Fibroblast of mammary gland (primary cell): ENCODE results near the gene LRRC27.

Experiments used
- DNase-seq: peaks from one replicate; pipeline ENCODE4 v3.0.0-alpha.2; 2010; ENCODE audit warnings: low read depth
- H3K4me3 ChIP-seq: 2 replicates; pipeline ENCODE4 v1.5.1; 2011; ENCODE audit warnings: low read depth, mild to moderate bottlenecking, low read length, moderate library complexity; ENCODE audit not compliant: control insufficient read depth
- TF ChIP-seq, protein P1 (sequence below): conservative IDR thresholded peaks from 2 replicates; pipeline ENCODE4 v1.5.1; 2011; ENCODE audit warnings: low read depth, low read length, inconsistent platforms; ENCODE audit not compliant: control insufficient read depth, insufficient read depth

Gene LRRC27

DNA sequence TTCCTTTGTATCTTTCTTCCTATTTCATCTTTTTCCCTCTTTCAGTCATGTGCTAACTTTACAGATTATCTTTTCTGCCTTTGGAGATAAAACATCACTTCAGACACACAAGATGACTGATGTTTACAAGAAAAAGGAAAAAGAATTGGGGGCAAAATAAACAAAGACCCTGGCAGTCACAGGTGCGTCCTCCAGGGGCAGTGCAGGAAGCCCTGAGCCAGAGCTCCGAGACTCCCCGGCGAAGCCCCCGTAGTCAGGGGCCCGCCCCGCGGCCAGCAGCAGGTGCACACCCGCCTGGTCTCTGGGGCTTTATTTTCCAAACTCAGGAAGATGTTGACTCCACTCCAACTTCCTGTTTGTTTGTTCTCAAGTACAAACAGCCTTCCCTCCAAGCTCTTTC, 34.5 kb upstream of the LRRC27 start:
- DNase-seq: no peak

DNA sequence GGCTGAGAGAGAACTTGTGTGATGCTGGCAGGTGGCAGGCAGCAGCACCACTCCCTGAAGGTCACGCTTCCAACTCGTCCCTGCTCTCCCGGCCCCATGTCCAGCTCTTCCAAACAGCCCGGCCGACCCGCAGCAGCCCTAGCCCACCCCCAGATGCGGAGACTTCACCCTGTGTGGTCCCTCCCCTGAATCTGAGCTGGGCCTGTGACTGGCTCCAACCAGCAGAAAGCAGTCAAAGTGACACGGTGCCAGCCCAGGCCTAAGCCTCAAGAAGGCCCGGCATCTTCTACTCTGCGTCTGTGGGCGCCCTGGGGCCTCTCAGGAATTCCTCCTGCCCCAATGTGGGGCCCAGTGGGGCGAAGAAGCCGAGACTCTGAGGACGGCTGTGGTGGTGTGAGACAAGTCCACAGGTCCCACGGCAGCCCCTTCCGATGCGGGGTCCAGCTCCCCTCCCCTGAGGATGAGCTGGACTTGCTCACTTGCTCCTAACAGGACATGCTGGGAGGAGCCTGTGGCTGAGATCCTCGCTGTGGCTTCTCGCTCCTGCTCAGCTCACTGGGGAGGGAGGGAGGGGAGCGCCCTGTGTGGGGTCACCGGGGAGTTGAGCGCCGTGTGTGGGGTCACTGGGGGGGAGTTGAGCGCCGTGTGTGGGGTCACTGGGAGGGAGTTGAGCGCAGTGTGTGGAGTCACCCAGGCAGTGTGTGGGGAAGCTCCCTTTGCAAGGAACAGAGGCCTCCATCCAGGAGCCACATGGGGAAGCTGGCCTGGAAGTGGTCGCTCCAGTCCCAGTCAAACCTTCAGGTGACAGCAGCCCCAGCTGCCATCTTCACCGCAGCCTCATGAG, 33.7 kb upstream of the LRRC27 start:
- H3K4me3 ChIP-seq: no peak overlapping the region
- DNase-seq: no peak
- TF ChIP-seq, protein P1, sequence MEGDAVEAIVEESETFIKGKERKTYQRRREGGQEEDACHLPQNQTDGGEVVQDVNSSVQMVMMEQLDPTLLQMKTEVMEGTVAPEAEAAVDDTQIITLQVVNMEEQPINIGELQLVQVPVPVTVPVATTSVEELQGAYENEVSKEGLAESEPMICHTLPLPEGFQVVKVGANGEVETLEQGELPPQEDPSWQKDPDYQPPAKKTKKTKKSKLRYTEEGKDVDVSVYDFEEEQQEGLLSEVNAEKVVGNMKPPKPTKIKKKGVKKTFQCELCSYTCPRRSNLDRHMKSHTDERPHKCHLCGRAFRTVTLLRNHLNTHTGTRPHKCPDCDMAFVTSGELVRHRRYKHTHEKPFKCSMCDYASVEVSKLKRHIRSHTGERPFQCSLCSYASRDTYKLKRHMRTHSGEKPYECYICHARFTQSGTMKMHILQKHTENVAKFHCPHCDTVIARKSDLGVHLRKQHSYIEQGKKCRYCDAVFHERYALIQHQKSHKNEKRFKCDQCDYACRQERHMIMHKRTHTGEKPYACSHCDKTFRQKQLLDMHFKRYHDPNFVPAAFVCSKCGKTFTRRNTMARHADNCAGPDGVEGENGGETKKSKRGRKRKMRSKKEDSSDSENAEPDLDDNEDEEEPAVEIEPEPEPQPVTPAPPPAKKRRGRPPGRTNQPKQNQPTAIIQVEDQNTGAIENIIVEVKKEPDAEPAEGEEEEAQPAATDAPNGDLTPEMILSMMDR: no peak

More for the DNA sequence above, 34.5 kb upstream of the LRRC27 start:
- TF ChIP-seq, protein P1: no peak
- no peak overlapping the region for H3K4me3 ChIP-seq

DNA sequence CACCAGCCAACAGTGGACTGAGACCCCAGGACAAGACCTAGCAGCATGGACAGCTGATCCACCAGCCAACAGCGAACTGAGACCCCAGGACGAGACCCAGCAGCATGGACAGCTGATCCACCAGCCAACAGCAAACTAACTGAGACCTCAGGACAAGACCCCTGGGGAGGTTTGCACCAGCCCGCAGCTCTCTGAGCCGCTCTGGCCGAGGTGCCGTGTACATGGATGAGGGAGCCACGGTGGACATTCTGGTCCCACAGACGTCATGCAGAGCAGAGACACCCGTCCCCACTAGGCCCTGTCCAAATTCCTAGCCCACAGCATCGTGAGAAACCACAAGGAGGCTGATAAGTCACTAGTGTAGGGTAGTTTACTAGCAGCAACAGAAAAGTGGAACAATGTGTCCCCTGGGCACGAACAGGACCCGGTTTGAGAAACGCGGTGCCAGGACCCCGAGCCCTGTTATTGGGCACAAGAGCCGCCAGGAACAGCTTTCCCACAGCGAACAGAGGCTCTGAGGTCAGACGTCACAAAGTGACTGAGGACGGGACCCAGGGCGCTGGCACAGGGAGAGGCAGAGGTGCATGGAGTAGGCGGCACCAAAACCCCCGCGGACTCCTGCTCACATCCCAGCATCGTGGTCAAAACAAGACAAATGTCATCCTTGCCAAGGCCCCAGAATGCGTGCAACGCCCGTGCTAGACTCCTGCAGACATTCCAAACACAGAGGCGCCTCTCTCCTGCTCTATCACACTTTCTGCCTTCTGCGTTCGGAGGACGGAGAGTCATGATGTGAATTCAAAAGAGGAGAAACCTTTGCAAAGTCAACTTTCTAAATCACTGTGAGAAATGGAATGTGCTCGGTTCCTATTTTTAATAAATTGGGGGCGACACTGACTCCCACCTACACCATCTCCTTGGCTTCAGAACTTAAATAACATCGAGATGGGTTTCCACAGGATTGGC, 32.3 kb upstream of the LRRC27 start:
- TF ChIP-seq, protein P1: no peak
- DNase-seq: no peak
- H3K4me3 ChIP-seq: no peak overlapping the region

- TF ChIP-seq, protein P1: no peak
- no peak overlapping the region for H3K4me3 ChIP-seq
- no peak for DNase-seq
These were observed 31.4 kb upstream of the LRRC27 start for GRCh38 chr10:132300582-132300981.

- DNase-seq: no peak
- TF ChIP-seq, protein P1: no peak
These were observed 30.3 kb upstream of the LRRC27 start for GRCh38 chr10:132301371-132302330.

More at GRCh38 chr10:132301371-132302330, 30.3 kb upstream of the LRRC27 start:
- no peak overlapping the region for H3K4me3 ChIP-seq
